Activated CD4-positive, CD25-positive, alpha-beta regulatory T cell treated with anti-CD3 and anti-CD28 coated beads, Interleukin-2, amount 50 U/mL, for 24 hours (primary cell): ENCODE measurements around the gene MARCHF11.

Source experiments
- ATAC-seq, 2 donors: fragments of 150-1000 bp; cut with Tn5 transposase; one replicate each; pipeline ENCODE4 v1.10.0; 2021; ENCODE audit warnings: mild to moderate bottlenecking in 1 of 2, moderate library complexity in 1 of 2

The MARCHF11 gene

DNA sequence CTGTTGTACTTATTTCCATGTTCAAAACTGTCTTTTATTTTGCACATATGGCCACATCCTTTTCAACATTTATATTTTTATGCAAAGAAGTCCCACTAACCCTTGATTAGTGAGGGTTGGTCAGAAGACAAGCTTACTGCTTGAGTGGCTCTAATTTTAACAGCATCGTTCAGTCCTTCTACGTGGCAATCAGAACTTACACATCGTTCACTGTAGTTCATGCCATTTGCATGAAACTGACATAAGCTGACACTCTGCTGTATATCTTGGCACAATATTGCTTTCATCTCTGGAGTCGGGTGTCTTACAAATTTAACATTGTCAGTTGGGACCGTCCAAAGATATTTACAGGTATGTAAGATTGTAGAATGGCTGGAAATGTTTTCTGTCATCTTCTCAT lies 50.6 kb downstream of the MARCHF11 start:
- no peak for ATAC-seq

DNA sequence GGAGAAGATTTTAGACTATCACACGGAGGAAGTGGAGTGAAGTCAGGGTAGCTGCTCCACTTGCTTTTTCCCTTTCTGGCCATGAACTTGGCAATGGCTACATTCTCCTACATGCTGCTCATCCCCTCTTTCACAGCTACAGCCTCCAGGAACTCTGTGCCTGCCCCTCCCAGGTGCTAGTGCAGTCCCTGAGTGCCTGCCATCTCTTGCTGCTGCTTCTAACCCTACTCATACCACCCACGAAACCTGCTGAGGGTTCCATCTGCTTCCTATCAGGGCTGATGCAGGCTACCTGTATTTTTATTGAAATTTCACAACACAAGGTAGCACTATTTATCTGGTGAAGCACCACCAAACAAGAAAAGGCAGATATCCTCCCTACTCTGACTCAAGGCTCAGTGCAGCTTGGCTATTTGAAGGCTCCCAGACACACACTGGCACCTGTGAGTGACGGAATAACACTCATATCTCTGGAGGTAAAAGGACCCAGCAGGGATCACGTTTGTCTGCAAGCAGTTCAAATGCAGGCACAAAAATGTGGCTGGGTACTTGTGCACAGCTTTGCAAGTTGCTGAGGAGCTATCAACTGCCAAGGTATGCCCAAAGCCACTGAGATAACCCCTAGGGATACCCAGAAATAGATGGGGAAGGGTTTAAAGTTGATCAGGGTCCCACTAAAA lies 51.6 kb downstream of the MARCHF11 start:
- ATAC-seq, result no peak

DNA sequence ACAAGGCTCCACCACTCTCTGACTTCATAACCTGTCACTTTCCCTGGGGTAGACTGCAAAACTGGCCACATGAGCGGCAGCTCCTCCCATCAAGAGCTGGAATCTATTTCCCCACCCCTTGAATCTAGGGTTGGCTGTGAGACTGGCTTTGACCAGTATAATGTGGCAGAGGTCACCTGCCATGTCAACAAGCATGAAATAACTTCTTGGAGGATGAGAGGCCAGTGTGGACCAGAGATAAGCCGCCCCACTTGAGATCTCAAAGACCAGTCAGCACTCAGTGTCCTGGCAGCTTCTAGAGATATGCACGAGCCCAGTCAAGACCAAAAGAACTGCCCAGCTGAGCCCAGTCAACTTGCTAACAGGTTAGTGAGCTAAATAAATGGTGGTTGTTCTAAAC lies 59.0 kb downstream of the MARCHF11 start:
- no peak for ATAC-seq

DNA sequence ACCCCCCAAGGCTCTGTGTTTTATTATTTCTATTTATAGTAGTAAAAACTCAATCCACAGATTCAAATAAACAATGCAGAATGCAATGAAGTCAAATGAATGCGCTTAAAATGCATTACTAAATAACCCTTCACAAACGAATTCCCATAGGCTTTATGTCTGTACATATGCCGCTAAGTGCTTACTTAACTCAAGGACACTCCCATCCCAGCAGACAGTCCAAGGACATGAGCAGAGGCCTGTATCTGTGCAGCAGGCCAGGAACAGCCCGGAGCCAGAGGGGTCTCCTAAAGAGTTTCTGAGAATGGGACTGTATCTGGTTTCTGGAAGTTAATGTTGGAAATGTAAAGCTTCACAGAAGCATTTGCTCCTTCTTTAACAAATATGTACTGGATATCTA lies 59.8 kb downstream of the MARCHF11 start:
- ATAC-seq, result no peak

DNA sequence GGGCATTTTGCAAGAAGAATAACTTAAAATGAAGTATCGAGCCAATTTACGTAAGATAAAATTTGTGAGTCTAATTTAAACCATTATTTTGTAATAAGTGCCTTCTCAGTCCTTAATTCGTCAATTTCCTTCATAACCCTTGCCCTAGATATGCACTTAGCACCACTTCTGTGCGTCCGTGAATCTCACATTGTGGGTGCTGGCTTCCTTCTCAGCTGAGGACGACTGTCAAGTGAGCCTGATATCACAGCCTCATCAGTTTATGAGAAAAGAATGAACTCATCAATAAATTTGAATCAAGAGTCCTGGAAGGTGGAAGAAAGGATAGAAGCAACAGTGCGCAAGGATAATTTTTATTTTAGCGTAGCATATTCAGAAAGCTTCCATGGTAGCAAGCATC lies 64.5 kb downstream of the MARCHF11 start:
- ATAC-seq, result no peak

DNA sequence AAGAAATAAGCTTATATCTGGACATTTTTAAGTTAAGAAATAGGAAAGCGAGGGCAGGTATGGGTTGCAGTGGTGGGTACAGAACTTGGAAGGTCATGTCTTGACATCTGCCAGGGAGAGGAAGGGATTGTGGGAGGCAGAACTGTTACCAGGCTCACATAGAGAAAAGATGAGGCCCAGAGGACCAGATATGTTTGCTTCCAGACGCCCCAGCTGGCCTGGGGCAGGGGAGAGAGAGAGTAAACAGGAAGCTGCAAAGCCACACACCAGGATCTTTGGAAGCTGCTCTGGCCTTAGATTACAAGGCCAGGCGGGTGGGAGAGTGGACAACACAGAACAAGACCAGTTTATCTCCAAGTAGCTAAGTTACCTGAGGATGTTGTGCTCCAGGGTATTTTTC lies 71.2 kb downstream of the MARCHF11 start:
- no peak for ATAC-seq

DNA sequence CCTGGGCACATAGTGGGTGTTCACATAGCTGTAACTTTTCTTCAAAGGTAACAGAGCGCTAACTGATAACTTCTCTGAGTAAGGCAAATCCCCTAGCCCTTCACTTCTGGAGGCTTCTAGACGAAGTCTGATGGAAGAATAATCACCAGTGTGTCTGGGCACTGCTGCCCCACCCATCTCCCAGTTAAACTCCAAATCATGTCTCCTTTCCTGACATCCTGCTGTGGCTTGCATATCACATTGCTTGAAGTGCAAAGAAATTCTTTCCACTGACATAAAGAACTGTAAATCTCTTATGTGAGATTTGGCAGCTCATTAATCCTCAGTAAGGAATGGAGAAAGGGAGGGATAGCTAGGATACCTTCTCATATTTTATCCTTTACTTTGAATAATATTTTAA lies 74.6 kb downstream of the MARCHF11 start:
- ATAC-seq, result no peak

DNA sequence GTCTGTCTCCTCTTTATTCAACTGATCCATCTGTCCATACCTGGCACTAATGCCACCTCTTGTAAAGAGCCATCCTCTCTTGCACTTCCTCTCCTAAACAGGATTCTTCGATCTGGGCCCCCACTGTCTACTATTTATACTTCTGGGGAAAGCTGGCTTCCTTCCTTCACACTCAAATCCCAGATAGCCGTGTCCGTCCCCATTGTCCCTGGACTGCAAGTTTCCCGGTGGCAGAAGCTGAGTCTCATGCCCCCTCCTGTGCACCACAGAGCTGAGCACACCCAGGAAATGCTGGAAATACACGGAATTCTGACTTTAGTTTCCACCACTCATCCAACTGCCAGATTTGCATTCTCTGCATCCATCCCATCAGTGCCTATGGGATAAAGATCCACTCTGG lies 84.0 kb downstream of the MARCHF11 start:
- no peak for ATAC-seq

DNA sequence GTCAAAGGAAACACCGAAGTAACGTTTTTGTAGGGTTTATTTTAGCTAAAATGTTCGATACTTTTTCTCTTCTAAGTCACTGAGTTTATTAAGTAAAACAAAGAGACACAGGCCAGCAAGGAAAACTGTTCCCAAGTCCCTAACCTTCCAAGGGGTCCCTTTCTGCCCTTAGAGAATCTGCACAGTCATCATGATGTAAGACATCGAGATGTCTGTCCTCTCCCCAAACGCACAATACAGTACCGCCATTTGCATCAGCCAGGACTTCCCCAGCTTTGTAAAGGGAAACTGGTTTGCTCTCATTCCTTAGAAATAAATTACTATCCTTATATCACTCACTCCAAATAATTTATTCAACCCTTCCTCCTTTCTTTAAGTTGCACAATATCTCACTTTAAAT lies 89.3 kb downstream of the MARCHF11 start:
- no peak for ATAC-seq

DNA sequence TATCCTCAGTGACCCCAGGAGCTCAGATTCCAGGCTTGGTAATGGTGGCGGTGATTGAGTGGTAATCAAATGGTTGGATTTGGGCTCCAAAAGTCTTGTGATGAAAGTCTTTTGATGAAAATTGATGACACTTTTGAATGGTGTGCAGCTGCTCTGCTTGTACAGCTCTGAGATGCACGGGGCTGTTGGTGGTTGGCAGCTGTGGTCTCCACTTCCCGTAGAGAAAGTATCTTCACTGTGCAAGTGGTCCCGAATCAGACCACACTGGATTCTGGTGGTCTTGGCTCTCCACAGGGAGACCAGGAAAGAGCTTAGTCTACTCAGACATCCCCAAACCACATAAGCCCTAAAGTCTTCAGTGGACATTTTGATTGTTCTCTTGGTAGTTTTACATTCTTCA lies 96.6 kb downstream of the MARCHF11 start:
- no peak for ATAC-seq

DNA sequence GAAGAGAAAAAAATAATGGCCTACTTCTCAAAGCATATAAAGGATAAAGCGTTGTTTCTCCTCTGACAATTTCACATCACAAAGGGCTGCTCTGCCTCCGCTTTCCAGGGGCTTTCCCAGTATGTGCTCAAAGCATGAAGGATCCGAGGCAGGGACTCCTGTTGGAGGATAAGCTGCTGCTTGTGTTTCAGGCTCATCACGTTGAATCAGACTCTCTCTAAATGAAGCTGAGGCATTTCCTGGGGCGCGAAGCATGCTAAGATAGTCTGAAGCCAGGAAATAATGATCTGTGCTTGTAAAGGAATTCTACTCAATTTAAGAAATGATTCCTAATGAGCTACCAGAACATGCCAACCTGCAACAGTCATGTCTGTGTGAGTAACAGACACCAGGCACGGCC lies 97.5 kb downstream of the MARCHF11 start:
- ATAC-seq, result no peak

DNA sequence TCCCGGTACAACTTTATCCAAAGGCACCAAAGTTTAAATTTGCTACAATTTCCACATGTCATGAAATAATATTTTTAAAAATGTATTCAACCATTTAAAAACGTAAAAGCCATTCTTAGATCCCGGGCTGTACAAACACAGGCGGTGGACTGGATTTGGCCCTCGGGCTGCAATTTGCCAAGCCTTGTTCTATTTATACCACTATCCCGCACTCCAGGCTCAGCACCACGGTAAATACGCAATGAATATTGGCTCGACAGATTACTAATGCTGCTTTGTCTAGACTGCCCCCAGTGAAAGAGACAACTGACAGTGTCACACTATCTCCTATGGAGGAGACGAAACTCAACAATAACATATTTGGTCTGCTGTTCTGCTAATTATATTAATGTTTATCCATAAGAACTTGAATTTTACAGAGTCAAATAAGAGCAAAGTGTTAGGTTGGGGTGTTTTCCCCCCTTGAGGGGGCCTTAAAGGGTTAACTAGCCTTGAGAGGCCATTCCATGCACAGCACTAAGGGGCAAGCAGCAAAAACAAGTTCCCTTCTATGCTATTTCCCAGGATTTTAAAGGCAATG lies 98.1 kb downstream of the MARCHF11 start:
- ATAC-seq, result no peak

DNA sequence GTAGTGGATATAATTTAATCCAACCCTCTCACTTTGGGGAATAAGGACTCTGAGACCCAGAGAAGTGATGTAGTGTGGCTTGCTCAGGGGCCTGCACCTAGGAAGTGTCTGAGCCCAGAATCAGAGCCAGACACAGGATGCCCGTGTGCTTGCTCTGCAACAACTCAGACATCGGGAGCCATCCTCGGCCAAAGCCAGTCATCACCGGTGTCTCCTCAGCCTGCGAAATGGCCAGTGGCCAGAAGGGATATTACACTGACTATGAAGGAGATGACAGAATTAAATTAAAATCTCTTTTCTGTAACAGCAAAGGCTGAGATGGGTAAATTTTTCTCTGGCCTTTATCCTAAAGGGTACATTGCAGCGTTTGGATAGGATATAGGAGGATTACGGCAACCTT lies 102.9 kb downstream of the MARCHF11 start:
- ATAC-seq, result no peak

DNA sequence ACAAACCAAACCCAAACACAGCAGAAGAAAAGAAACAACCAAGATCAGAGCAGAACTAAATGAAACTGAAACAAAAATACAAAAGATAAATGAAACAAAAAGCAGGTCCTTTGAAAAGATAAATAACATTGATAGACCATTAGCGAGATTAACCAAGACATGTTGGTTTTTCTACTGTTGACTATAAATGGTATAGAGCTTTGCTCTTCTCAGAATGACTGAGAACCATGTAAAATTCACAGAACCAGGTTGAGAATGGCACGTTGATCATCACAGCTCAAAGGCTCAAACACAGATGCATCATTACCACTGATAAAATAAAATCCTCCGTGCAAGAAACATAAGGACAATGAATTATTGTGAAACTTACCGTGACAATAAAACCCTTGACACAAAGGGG lies 105.2 kb downstream of the MARCHF11 start:
- ATAC-seq, result no peak

DNA sequence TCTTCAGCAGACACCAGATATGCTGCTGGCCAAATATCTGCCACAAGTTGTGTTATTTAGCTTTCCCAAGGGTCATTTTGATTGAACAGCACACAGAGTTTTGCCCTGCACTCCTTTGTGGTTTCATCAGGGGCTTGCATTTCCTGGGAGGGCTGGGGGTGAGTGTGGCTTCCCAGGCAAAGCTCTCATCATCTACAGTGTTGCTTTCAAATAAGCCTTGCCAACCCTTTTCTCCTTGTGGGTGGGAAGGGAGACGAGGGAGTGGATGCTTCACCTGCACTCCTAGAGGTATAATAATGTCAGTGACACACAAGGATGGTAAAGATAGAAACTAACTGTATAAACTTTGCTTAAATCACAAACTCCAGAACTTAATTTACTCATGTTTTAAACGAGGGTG lies 107.0 kb downstream of the MARCHF11 start:
- ATAC-seq, result no peak

DNA sequence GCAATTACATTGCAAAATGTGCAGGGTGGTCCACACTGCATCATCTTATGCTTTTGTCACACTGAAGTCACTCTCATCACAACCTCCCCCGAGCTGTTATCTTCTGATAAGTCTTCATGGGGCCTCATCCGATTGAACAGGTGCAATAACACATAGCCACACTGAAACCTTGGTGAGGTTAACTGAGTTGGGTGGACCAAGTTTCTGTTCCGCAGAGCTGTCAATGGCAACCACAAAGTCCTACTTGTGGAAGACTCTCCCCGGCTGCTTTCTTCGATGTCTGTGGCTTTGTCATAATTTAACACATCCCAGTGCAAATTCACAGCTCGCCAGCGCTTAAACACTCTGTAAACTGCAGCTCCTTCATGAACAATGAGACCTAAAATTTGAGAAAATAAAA lies 112.2 kb downstream of the MARCHF11 start:
- ATAC-seq, result no peak

DNA sequence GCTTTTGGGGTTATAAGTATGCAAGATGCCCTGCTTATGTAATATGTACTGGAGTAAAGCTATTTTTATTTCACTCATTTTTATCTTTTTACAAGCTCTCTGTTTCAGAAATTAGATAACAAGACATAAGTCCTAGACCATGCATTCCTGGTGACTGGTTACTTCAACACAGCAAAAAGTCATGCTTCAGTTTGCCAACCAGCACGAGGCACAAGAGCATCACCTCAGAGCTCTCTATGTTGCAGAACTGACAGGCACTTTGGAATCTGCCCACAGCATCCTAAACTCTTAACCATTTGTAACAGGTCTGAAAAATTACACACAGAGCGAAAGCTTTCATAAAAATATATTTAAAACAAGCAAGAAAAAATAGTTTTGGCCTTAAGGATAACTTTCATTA lies 112.8 kb downstream of the MARCHF11 start:
- ATAC-seq, result no peak

DNA sequence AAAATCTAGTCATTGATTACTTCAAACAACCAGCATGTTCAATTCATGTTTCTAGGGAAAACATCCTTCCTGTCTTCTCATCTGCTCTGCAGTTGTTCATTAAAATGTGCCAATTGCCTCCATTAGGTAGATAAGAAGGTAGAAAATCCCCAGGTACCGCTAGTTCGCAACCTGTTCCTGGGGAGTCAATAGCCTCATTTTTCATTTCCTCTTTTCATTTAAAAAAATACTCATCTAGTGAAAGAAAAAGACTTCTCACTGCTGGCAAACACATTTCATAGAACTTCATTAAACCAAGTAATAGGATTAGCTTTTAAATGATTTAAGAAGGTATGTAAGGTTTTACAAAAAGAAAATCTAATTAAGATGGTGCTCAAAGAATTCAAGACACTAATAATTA lies 113.3 kb downstream of the MARCHF11 start:
- ATAC-seq, result no peak

DNA sequence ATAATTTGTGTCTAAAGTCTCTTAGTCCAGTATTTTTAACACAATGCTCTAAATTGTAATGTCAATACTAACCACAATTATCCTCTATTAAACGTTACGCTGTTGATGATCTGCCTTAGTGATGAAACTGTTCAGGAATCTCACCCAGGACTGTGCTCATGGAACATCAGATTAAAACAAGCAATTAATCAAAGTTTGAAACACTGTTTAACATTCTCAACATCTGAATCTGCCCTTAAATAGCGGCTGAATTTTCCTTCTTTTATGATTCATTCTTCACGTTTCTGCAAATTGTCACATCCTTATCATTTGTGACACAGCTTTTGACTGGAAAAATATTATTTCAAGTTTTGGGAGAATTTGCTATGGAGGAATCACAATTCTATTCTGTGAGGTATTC lies 113.8 kb downstream of the MARCHF11 start:
- ATAC-seq, result no peak

DNA sequence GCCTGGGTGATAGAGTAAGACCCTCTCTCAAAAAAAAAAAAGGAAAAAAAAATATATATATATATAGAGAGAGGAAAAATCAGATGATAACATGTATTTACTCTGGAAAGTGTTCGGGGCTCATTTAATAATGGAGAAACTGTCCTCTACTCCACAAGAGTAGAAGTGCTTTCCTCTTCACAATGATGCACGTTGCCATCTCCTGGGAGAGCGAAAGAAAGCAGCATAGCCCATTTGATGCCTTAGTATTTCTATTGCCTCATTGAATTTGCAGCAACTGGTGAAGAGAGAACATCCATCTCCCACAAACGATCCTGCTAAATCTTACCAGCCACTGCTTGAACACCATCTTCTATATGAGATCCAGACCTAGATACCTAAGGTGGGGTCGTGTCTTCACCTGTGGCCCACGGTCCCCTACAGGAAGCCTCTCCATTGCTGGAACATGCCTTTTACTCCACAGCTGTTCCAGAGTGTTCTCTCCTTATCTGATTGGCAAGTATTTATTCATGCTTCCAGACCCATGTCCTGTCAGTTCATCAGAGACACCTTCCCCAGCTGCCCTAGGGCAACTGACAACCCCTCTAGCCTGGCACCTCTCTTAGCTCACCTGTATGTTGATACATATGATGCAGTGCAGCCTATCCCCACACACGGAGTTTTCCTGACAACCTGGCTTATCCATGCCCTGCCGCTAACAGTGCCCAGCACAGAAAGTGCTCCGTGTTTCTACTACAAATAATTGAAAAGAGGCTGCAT lies 115.3 kb downstream of the MARCHF11 start:
- ATAC-seq, result no peak

DNA sequence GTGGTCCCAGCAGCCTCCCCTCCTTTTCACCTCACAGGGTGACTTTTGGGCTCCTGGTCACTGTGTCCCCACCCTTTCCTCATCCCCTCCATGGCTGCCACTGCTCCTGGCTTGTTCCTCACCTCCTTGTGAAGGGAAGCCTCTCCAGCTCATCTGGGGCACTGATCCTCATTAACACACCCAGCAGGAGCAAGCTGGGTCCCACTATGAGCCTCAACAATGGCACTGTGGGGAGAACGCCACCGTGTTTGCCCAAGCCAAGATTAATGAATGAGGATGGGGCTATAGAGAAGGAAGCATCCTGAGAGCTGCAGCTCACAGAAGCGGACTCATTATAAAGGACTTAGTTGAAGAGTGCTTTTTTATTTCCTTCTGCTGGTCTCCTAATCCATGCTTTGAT lies 118.4 kb downstream of the MARCHF11 start:
- ATAC-seq, result no peak

DNA sequence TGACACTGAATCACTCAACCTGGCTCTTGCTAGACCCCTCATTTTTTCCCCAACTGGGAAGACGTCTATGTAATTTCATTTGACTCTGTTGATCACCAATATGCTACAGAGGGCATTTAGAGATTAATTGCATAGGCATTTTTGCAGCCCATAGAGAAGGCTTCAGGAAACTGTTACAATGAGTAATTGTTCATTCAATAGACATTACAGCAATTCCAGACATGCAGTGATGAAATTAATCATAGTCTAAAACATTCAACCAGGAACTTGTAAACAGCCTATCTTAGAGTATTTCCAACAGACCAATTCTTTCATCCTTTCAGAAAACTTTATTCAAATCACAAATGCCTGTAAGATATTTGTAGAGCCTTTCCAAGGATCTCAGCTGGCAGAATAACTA lies 122.3 kb downstream of the MARCHF11 start:
- no peak for ATAC-seq

DNA sequence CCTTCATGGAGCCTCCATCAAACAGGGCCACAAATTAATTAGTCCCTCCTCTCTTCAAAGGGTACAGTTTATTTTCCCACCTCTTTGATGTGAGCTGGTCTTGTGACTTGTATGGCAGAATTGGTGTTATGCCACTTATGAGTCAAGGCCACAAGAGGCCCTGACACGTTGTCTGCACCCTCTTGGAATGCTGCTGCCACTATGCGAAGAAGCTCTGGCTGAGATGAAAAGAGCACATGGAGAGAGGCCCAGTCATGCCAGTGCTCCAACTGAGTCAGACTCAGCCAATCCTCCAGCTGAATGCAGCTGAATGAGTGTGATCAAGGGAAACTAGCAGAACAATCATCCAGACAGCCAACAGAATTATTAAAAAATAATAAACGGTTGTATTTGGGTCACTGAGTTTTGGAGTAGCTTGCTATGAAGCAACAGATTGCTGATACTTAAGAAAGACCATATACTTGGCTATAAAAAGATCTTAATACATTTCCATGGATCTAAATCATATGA lies 128.3 kb downstream of the MARCHF11 start:
- no peak for ATAC-seq

DNA sequence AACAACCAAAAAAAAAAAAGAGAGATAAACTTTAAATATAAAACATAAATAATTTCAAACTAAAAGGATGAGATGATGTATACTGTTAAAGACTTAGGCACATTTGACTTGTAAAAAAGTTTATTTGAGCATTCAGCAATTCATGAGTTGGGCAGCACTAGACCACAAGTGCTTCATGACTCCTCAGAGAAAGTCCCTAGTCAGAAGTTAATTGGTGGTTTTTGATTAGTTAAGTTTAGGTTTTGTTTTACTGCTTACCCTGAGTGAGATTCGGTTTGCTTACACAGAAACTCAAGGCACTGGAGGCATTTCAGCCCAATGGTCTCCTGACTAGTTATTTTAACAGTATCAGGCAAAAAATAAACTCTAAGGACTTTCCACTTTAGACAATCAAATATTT lies 129.2 kb downstream of the MARCHF11 start:
- no peak for ATAC-seq
